A549 (cell line): Measurements from ENCODE around the gene GNAO1. TPM values are rescaled to one million over a fixed set of nuclear protein-coding genes. Genes with fewer than 3 reads are reported as not detected.

Source experiments
- ATAC-seq, 2 experiments: fragments of 200-7000 bp in 1 of 2; fragments of >200 bp in 1 of 2; cut with Nextera tagmentation in 1 of 2; cut with Tn5 transposase in 1 of 2; 3 replicates each; pipeline versions ENCODE4 v1.8.0 to v1.9.1; 2018 to 2020; ENCODE audit warnings: mild to moderate bottlenecking in 1 of 2, moderate library complexity in 1 of 2
- CTCF ChIA-PET: fragments of 300-600 bp; sonication (Branson Sonifier 250); formaldehyde crosslinking; extraction: SDS; loops from one replicate; lab custom pipeline; 2021; ENCODE audit warnings: antibody characterized with exemption, inconsistent platforms; lab: Yijun Ruan, JAX
- POLR2A ChIA-PET: fragments of 350-600 bp; formaldehyde crosslinking; extraction: SDS; loops from one replicate; lab custom pipeline; 2021; ENCODE audit warnings: antibody characterized with exemption, inconsistent platforms; lab: Yijun Ruan, JAX
- DNase-seq, 2 experiments: peaks; one replicate each; pipeline versions ENCODE4 v3.0.0 to v3.0.0-alpha.2; 2011 to 2016; ENCODE audit warnings: low read depth in 1 of 2, low spot score in 1 of 2
- FAIRE-seq: peaks from 2 replicates; lab custom pipeline; 2011; peaks lifted over from hg19 to GRCh38; lab: Jason Lieb, UNC
- H3K27ac ChIP-seq, 2 experiments: fragments of >200 bp; sonication (Bioruptor Twin); formaldehyde crosslinking; 3 replicates each; pipeline ENCODE4 v1.5.1; 2016 to 2017
- H3K4me1 ChIP-seq: fragments of >200 bp; sonication (Bioruptor Twin); formaldehyde crosslinking; 3 replicates; pipeline ENCODE4 v1.6.1; 2016
- H3K4me2 ChIP-seq: fragments of >200 bp; sonication (Bioruptor Twin); formaldehyde crosslinking; 3 replicates; pipeline ENCODE4 v1.6.1; 2016
- H3K4me3 ChIP-seq: fragments of >200 bp; sonication (Bioruptor Twin); formaldehyde crosslinking; 3 replicates; pipeline ENCODE4 v1.5.1; 2016
- H3K9me3 ChIP-seq: fragments of >200 bp; sonication (Bioruptor Twin); formaldehyde crosslinking; 3 replicates; pipeline ENCODE4 v1.6.1; 2016
- CHD4 ChIP-seq: fragments of 200-600 bp; sonication (generic); IDR thresholded peaks from 2 replicates; pipeline ENCODE4 v1.6.1; 2016; ENCODE audit warnings: antibody characterized with exemption, mild to moderate bottlenecking, borderline replicate concordance
- CTCF ChIP-seq: fragments of >200 bp; sonication (Bioruptor Twin); formaldehyde crosslinking; IDR thresholded peaks from 3 replicates; pipeline ENCODE4 v1.5.1; 2016
- EHMT2 ChIP-seq: fragments of 200-600 bp; sonication (generic); IDR thresholded peaks from 2 replicates; pipeline ENCODE4 v1.6.1; 2016; ENCODE audit warnings: antibody characterized with exemption, low read depth, mild to moderate bottlenecking, moderate library complexity
- ELK1 ChIP-seq: fragments of 150-350 bp; IDR thresholded peaks from 2 replicates; pipeline ENCODE4 v1.6.1; 2014; ENCODE audit warnings: low read depth, mild to moderate bottlenecking, low read length
- FOSB ChIP-seq: fragments of 250-450 bp; sonication (Bioruptor Pico); IDR thresholded peaks from 2 replicates; pipeline ENCODE4 v1.5.0; 2020; ENCODE audit warnings: mild to moderate bottlenecking, moderate library complexity
- FOSL2 ChIP-seq, 2 experiments: fragments of 450-650 bp in 1 of 2; fragments of >200 bp in 1 of 2; sonication (Bioruptor Twin) in 1 of 2; formaldehyde crosslinking; IDR thresholded peaks; 2 replicates each; pipeline versions ENCODE4 v1.5.0 to v1.6.1; 2016 to 2020; ENCODE audit warnings: mild to moderate bottlenecking in 1 of 2, moderate library complexity in 1 of 2
- HDAC2 ChIP-seq: fragments of 200-600 bp; sonication (generic); IDR thresholded peaks from 2 replicates; pipeline ENCODE4 v1.6.1; 2016
- HOXA7 ChIP-seq: fragments of 250-450 bp; sonication (Bioruptor Pico); IDR thresholded peaks from 2 replicates; pipeline ENCODE4 v1.5.0; 2020; ENCODE audit warnings: mild to moderate bottlenecking, moderate library complexity
- HOXB5 ChIP-seq: fragments of 250-450 bp; sonication (Bioruptor Pico); IDR thresholded peaks from 2 replicates; pipeline ENCODE4 v1.5.0; 2020; ENCODE audit warnings: mild to moderate bottlenecking, moderate library complexity
- JUN ChIP-seq, 2 experiments: fragments of >200 bp; sonication (Bioruptor Twin); formaldehyde crosslinking; IDR thresholded peaks; 2 replicates in 1 of 2; 3 replicates in 1 of 2; pipeline ENCODE4 v1.6.1; 2016 to 2017
- MAFK ChIP-seq: fragments of 450-650 bp; IDR thresholded peaks from 2 replicates; pipeline ENCODE4 v1.6.1; 2014; ENCODE audit not compliant: partially characterized antibody
- MAZ ChIP-seq: fragments of 150-350 bp; IDR thresholded peaks from 2 replicates; pipeline ENCODE4 v1.6.1; 2014; ENCODE audit warnings: antibody characterized with exemption, low read depth, low read length, borderline replicate concordance
- MYC ChIP-seq: IDR thresholded peaks from 2 replicates; pipeline ENCODE4 v1.6.1; 2012; ENCODE audit warnings: mild to moderate bottlenecking, inconsistent platforms, low read length, improper control_type of control experiment, borderline replicate concordance
- NR3C1 ChIP-seq: fragments of >200 bp; sonication (Bioruptor Twin); formaldehyde crosslinking; IDR thresholded peaks from 3 replicates; pipeline ENCODE4 v1.6.1; 2017
- POLR2AphosphoS2 ChIP-seq: conservative IDR thresholded peaks from 2 replicates; pipeline ENCODE4 v1.6.1; 2012; ENCODE audit warnings: low read length, improper control_type of control experiment, inconsistent platforms
- RAD21 ChIP-seq, 2 experiments: fragments of >200 bp in 1 of 2; sonication (Bioruptor Twin) in 1 of 2; formaldehyde crosslinking in 1 of 2; IDR thresholded peaks in 1 of 2; conservative IDR thresholded peaks in 1 of 2; 2 replicates in 1 of 2; 3 replicates in 1 of 2; pipeline ENCODE4 v1.6.1; 2012 to 2018; ENCODE audit warnings: inconsistent platforms in 1 of 2
- REST ChIP-seq: fragments of 200-600 bp; sonication (generic); IDR thresholded peaks from 2 replicates; pipeline ENCODE4 v1.6.1; 2016; ENCODE audit warnings: antibody characterized with exemption, mild to moderate bottlenecking, moderate library complexity
- RFX5 ChIP-seq: fragments of 450-650 bp; IDR thresholded peaks from 2 replicates; pipeline ENCODE4 v1.7.1; 2014; ENCODE audit warnings: antibody characterized with exemption, mild to moderate bottlenecking, moderate library complexity
- SMC3 ChIP-seq: fragments of >200 bp; sonication (Bioruptor Twin); formaldehyde crosslinking; IDR thresholded peaks from 3 replicates; pipeline ENCODE4 v1.6.1; 2018; ENCODE audit warnings: inconsistent platforms
- SREBF2 ChIP-seq: fragments of 450-650 bp; IDR thresholded peaks from 2 replicates; pipeline ENCODE4 v1.6.1; 2014; ENCODE audit warnings: mild to moderate bottlenecking, moderate library complexity
- ZC3H11A ChIP-seq: fragments of 450-650 bp; IDR thresholded peaks from 2 replicates; pipeline ENCODE4 v1.6.1; 2014; ENCODE audit warnings: antibody characterized with exemption, mild to moderate bottlenecking
- WGBS: methylation state at CpG from one replicate; pipeline ENCODE4 v1.1.6; 2017; ENCODE audit errors: missing lambda C conversion rate; 5-methylcytosine and 5-hydroxymethylcytosine counted together
- polyA plus RNA-seq, 4 experiments: library from polyadenylated mRNA; depleted of rRNA in 3 of 4; stranded (reverse); fragments of >200 nt; fragmentation: RNase III in 1 of 4; extraction: RNeasy Plus Mini Kit Qiagen cat#74134 plus additional on column Dnase treatment in 1 of 4; gene quantifications; 2 replicates in 3 of 4; 3 replicates in 1 of 4; pipeline ENCODE4 v1.2.3, GENCODE V29; 2011 to 2017

The GNAO1 gene
- polyA plus RNA-seq, 2 of the 4 experiments (the other 2 are of a cell fraction) = 0.22 to 0.23 TPM

GRCh38 chr16:56260378-56261160, 69.3 kb downstream of the GNAO1 start:
- WGBS = 50% methylated on average over 13 of the region's 13 CpGs
- Histone ChIP-seq H3K9me3 (no peaks in the 10 kb centered on the region), H3K4me1 (no peaks in the 10 kb centered on the region), H3K27ac (no peak overlapping the region), H3K4me2 (no peak overlapping the region), H3K4me3 (no peak overlapping the region)
- ATAC-seq (no peak), DNase-seq (no peak), FAIRE-seq (no peak)
- CTCF ChIA-PET = no interaction called here
- TF ChIP-seq MAZ = no peak
- no peak for TF ChIP-seq SMC3
- TF ChIP-seq ZC3H11A = no peak
- TF ChIP-seq MYC = no peak
- no peak for TF ChIP-seq RFX5
- TF ChIP-seq POLR2AphosphoS2 = no peak
- TF ChIP-seq HOXB5 (CRISPR knock-in tag) = no peak
- TF ChIP-seq HOXA7 (CRISPR knock-in tag) = no peak
- POLR2A ChIA-PET = no interaction called here

GRCh38 chr16:56261656-56262055, 70.4 kb downstream of the GNAO1 start:
- CTCF ChIA-PET = interaction anchor here (1.5 to 1.8 kb wide), 2 partner anchors 18 to 56 kb away, joined by 4 to 5 read pairs; no protein-coding TSS in a partner anchor
- 42% methylated on average over 6 of the region's 7 CpGs for WGBS
- no peak for FAIRE-seq
- Histone ChIP-seq H3K27ac (no peak overlapping the region), H3K9me3 (no peaks in the 10 kb centered on the region), H3K4me2 (no peak overlapping the region), H3K4me1 (no peaks in the 10 kb centered on the region), H3K4me3 (no peak overlapping the region)
- DNase-seq = no peak
- POLR2A ChIA-PET = no interaction called here
- ATAC-seq = no peak
- TF ChIP-seq FOSB (CRISPR knock-in tag) (no peak), EHMT2 (no peak), HOXB5 (CRISPR knock-in tag) (no peak), MAFK (no peak), SREBF2 (no peak), MAZ (no peak), NR3C1 (no peak), HDAC2 (no peak), HOXA7 (CRISPR knock-in tag) (no peak), JUN (IDR thresholded peaks at IDR 0.05) (no peak), CTCF (no peak), FOSL2 (IDR thresholded peaks at IDR 0.05) (no peak), FOSL2 (CRISPR knock-in tag; IDR thresholded peaks at IDR 0.05) (no peak), RAD21 (conservative IDR thresholded peaks at IDR 0.05 in 1 of 2, IDR thresholded peaks at IDR 0.05 in 1 of 2) (no peak), ELK1 (no peak), REST (no peak), CHD4 (no peak)
